Mesothelial cell of epicardium (in vitro differentiated cells): ENCODE data around the gene ENTPD8. TPM values are rescaled to one million over a fixed set of nuclear protein-coding genes. Genes with fewer than 3 reads are reported as not detected.
A peak's percentile ranks its signal among the peaks of the same experiment; 100 is the strongest.
"Not testable (repeated sequence)": the region's sequence is repeated elsewhere in the genome, so short reads cannot be mapped to it uniquely, and the experiment has no call there.

Experiments used
- DNase-seq, 2 experiments: peaks; one replicate each; pipeline ENCODE4 v3.0.0; 2021; ENCODE audit warnings: low spot score in 2 of 2; ENCODE audit not compliant: unreplicated experiment in 2 of 2
- H3K27ac Mint-ChIP-seq: 2 replicates; pipeline ENCODE4 v1.8.0; 2021; ENCODE audit warnings: mixed read lengths
- H3K27me3 Mint-ChIP-seq: 2 replicates; pipeline ENCODE4 v1.8.0; 2021; ENCODE audit warnings: low read depth, mixed read lengths
- H3K36me3 Mint-ChIP-seq: 2 replicates; pipeline ENCODE4 v1.8.0; 2021; ENCODE audit warnings: mixed read lengths
- H3K4me1 Mint-ChIP-seq: 2 replicates; pipeline ENCODE4 v1.8.0; 2021; ENCODE audit warnings: mixed read lengths
- H3K4me3 Mint-ChIP-seq: 2 replicates; pipeline ENCODE4 v1.8.0; 2021; ENCODE audit warnings: mild to moderate bottlenecking, moderate library complexity, mixed read lengths
- H3K9me3 Mint-ChIP-seq: 2 replicates; pipeline ENCODE4 v1.8.0; 2021; ENCODE audit warnings: mixed read lengths
- total RNA-seq: library from RNA; stranded (reverse); gene quantifications from 3 replicates; pipeline ENCODE4 v1.2.1, GENCODE V29; 2021
- TF ChIP-seq, protein P1 (sequence below): fragments of 200-600 bp; sonication (generic); IDR thresholded peaks from one replicate; pipeline ENCODE4 v1.5.0; 2021; ENCODE audit warnings: antibody characterized with exemption; ENCODE audit not compliant: unreplicated experiment

ENTPD8 gene
- total RNA-seq, 1 donor from 2014 or later = 1.4 TPM

DNA sequence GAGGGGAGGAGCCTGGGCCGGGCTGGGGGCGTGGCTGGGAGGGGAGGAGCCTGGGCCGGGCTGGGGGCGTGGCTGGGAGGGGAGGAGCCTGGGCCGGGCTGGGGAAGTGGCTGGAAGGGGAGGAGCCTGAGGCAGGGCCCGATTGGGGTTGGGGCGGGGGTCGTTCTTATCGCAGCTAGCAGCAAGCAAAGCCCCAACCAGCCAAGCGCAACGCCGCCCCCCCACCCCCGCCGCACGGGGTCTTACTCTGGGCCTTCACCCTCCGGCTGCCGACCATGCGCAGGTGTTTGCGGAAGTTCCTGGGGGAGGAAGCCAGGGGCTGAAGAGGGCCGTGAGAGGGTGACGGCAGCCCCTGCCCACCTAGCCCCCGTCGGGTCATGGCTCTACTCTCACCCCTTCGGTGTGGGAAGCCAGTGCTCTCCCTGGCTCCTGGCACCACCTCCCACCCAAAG, 13.0 kb upstream of the ENTPD8 start:
- Mint-ChIP-seq H3K36me3 (peaks cover 3% of the 10 kb centered on the region), H3K27ac (peak overlapping the region; percentile 75), H3K4me3 (peak overlapping the region; percentile 64), H3K4me1 (peaks cover 11% of the 10 kb centered on the region), H3K27me3 (no peaks in the 10 kb centered on the region), H3K9me3 (no peaks in the 10 kb centered on the region)
- peak; percentile 43 to 72 for DNase-seq
- TF ChIP-seq, protein P1, sequence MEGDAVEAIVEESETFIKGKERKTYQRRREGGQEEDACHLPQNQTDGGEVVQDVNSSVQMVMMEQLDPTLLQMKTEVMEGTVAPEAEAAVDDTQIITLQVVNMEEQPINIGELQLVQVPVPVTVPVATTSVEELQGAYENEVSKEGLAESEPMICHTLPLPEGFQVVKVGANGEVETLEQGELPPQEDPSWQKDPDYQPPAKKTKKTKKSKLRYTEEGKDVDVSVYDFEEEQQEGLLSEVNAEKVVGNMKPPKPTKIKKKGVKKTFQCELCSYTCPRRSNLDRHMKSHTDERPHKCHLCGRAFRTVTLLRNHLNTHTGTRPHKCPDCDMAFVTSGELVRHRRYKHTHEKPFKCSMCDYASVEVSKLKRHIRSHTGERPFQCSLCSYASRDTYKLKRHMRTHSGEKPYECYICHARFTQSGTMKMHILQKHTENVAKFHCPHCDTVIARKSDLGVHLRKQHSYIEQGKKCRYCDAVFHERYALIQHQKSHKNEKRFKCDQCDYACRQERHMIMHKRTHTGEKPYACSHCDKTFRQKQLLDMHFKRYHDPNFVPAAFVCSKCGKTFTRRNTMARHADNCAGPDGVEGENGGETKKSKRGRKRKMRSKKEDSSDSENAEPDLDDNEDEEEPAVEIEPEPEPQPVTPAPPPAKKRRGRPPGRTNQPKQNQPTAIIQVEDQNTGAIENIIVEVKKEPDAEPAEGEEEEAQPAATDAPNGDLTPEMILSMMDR = no peak

GRCh38 chr9:137453643-137454081, 12.5 kb upstream of the ENTPD8 start:
- Mint-ChIP-seq H3K4me1 (peaks cover 11% of the 10 kb centered on the region), H3K27ac (peak overlapping the region; percentile 67), H3K36me3 (peaks cover 3% of the 10 kb centered on the region), H3K4me3 (peak overlapping the region; percentile 69), H3K27me3 (no peaks in the 10 kb centered on the region), H3K9me3 (no peaks in the 10 kb centered on the region)
- DNase-seq = peak; percentile 61 to 79
- TF ChIP-seq, protein P1 = no peak

- peak overlapping the region; percentile 69 for H3K4me3 Mint-ChIP-seq
- peak in 1 of 2 experiments; percentile 24 for DNase-seq
- TF ChIP-seq, protein P1 = no peak
Observed at GRCh38 chr9:137452761-137453642, 11.8 kb upstream of the ENTPD8 start.

GRCh38 chr9:137452006-137452760, 11.0 kb upstream of the ENTPD8 start:
- TF ChIP-seq, protein P1 = no peak
- Mint-ChIP-seq H3K4me3 (no peak overlapping the region), H3K27ac (no peak overlapping the region), H3K27me3 (no peaks in the 10 kb centered on the region), H3K9me3 (no peaks in the 10 kb centered on the region), H3K36me3 (peaks cover 6% of the 10 kb centered on the region), H3K4me1 (peaks cover 11% of the 10 kb centered on the region)
- no peak for DNase-seq

More at GRCh38 chr9:137452761-137453642, 11.8 kb upstream of the ENTPD8 start:
- peaks cover 6% of the 10 kb centered on the region for H3K36me3 Mint-ChIP-seq
- H3K27me3 Mint-ChIP-seq = no peaks in the 10 kb centered on the region
- no peak overlapping the region for H3K27ac Mint-ChIP-seq
- H3K4me1 Mint-ChIP-seq = peaks cover 11% of the 10 kb centered on the region
- H3K9me3 Mint-ChIP-seq = no peaks in the 10 kb centered on the region

- H3K27ac Mint-ChIP-seq, H3K9me3 Mint-ChIP-seq, DNase-seq, H3K27me3 Mint-ChIP-seq, H3K36me3 Mint-ChIP-seq, H3K4me3 Mint-ChIP-seq: not testable (repeated sequence)
- H3K4me1 Mint-ChIP-seq = peaks cover 11% of the 10 kb centered on the region
Observed at GRCh38 chr9:137451264-137452005, 10.3 kb upstream of the ENTPD8 start.

DNA sequence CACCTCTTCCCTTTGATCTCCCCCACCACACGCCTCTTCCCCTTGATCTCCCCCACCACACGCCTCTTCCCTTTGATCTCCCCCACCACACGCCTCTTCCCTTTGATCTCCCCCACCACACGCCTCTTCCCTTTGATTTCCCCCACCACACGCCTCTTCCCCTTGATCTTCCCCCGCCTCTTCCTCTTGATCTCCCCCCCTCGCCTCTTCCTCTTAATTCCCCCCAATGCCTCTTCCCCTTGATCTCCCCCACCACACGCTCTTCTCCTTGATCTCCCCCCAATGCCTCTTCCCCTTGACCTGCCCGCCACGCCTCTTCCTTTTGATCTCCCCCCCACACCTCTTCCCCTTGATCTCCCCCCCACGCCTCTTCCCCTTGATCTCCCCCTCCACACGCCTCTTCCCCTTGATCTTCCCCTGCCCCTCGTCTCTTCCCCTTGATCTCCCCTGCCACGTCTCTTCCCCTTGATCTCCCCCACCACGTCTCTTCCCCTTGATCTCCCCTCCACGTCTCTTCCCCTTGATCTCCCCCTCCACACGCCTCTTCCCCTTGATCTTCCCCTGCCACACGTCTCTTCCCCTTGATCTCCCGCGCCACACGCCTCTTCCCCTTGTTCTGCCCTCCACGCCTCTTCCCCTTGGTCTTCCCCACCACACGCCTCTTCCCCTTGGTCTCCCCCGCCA, 9.5 kb upstream of the ENTPD8 start:
- not testable (repeated sequence) for H3K4me1 Mint-ChIP-seq, H3K27me3 Mint-ChIP-seq, DNase-seq, H3K4me3 Mint-ChIP-seq, H3K27ac Mint-ChIP-seq, H3K36me3 Mint-ChIP-seq, H3K9me3 Mint-ChIP-seq
